HepG2 (cell line): ENCODE measurements around the gene THOC7. TPM values are rescaled to one million over a fixed set of nuclear protein-coding genes. Genes with fewer than 3 reads are reported as not detected.

Experiments used
- ATAC-seq: fragments of 200-7000 bp; cut with Tn5 transposase; 3 replicates; pipeline ENCODE4 v1.9.1; 2020; ENCODE audit warnings: mild to moderate bottlenecking, moderate library complexity
- BruUV-seq: library from RNA; stranded (reverse); fragments of 400-500 nt; replicated peaks from 2 replicates; lab custom pipeline; 2021; lab: Mats Ljungman, UMichigan
- CTCF ChIA-PET: fragments of 300-600 bp; formaldehyde crosslinking; extraction: SDS; loops from one replicate; lab custom pipeline; 2021; ENCODE audit warnings: low total read pairs, inconsistent platforms, low intra/inter-chr PET ratio; lab: Yijun Ruan, JAX
- POLR2A ChIA-PET: fragments of 350-600 bp; sonication (Branson Sonifier 250); formaldehyde crosslinking; loops from one replicate; lab custom pipeline; 2020; ENCODE audit warnings: antibody characterized with exemption, inconsistent platforms; lab: Yijun Ruan, JAX
- DNase-seq: peaks from one replicate; pipeline ENCODE4 v3.0.0-alpha.2; 2015; ENCODE audit warnings: low spot score
- FAIRE-seq: peaks from 3 replicates; lab custom pipeline; 2011; peaks lifted over from hg19 to GRCh38; lab: Jason Lieb, UNC
- H2AFZ ChIP-seq: one replicate; pipeline ENCODE4 v1.6.1; 2011; ENCODE audit warnings: low read length, inconsistent platforms
- H3K27ac ChIP-seq: fragments of 300-600 bp; 3 replicates; pipeline ENCODE4 v1.8.0; 2011; ENCODE audit warnings: mixed run types, mild to moderate bottlenecking, mixed read lengths, low read length, inconsistent platforms; ENCODE audit not compliant: insufficient read depth; ENCODE audit errors: extremely low read length
- H3K27me3 ChIP-seq, 2 experiments: fragments of 200-600 bp in 1 of 2; 2 replicates in 1 of 2; 3 replicates in 1 of 2; pipeline versions ENCODE4 v1.6.0 to v1.8.0; 2011; ENCODE audit warnings: low read length in 2 of 2, mild to moderate bottlenecking in 2 of 2, moderate library complexity in 2 of 2, inconsistent platforms in 1 of 2; ENCODE audit not compliant: insufficient read depth in 2 of 2, control insufficient read depth in 1 of 2
- H3K36me3 ChIP-seq, 2 experiments: fragments of 200-600 bp in 1 of 2; replicated peaks in 1 of 2; 2 replicates in 1 of 2; 3 replicates in 1 of 2; pipeline versions ENCODE4 v1.5.1 to v1.8.0; 2011; ENCODE audit warnings: low read length in 2 of 2, inconsistent platforms in 1 of 2; ENCODE audit not compliant: insufficient read depth in 2 of 2, control insufficient read depth in 1 of 2
- H3K4me1 ChIP-seq: 2 replicates; pipeline ENCODE4 v1.5.1; 2012; ENCODE audit warnings: low read length, inconsistent platforms; ENCODE audit not compliant: insufficient read depth
- H3K4me2 ChIP-seq: 2 replicates; pipeline ENCODE4 v1.6.0; 2011; ENCODE audit warnings: low read depth, low read length, inconsistent platforms
- H3K4me3 ChIP-seq, 3 experiments: fragments of 200-600 bp in 1 of 3; sonication (generic), shearing (Covaris generic) in 1 of 3; replicated peaks in 1 of 3; 2 replicates each; pipeline ENCODE4 v1.5.1; 2011 to 2016; ENCODE audit warnings: low read length in 3 of 3, inconsistent platforms in 2 of 3, low read depth in 2 of 3, mild to moderate bottlenecking in 2 of 3, control low read depth in 1 of 3, mixed read lengths in 1 of 3; ENCODE audit not compliant: insufficient read depth in 1 of 3
- H3K79me2 ChIP-seq: one replicate; pipeline ENCODE4 v1.6.1; 2011; ENCODE audit warnings: low read length, inconsistent platforms; ENCODE audit not compliant: insufficient read depth
- H3K9ac ChIP-seq: 2 replicates; pipeline ENCODE4 v1.6.0; 2011; ENCODE audit warnings: mild to moderate bottlenecking, low read depth, low read length, inconsistent platforms; ENCODE audit not compliant: insufficient read depth
- H3K9me3 ChIP-seq: 2 replicates; pipeline ENCODE4 v1.5.1; 2012; ENCODE audit warnings: mild to moderate bottlenecking, low read length
- H4K20me1 ChIP-seq: 2 replicates; pipeline ENCODE4 v1.6.0; 2011; ENCODE audit warnings: inconsistent platforms, mild to moderate bottlenecking, low read length, moderate library complexity; ENCODE audit not compliant: insufficient read depth
- ARHGAP35 ChIP-seq: sonication (generic); formaldehyde crosslinking; IDR thresholded peaks from 2 replicates; pipeline ENCODE4 v1.9.0; 2022; ENCODE audit warnings: mild to moderate bottlenecking, inconsistent platforms, moderate library complexity, missing genetic modification reagents, borderline replicate concordance
- CC2D1A ChIP-seq: sonication (generic); formaldehyde crosslinking; IDR thresholded peaks from 2 replicates; pipeline ENCODE4 v1.8.1; 2023; ENCODE audit warnings: mild to moderate bottlenecking, missing genetic modification reagents
- CEBPB ChIP-seq: IDR thresholded peaks from 2 replicates; pipeline ENCODE4 v1.6.1; 2011; ENCODE audit warnings: low read depth, low read length, improper control_type of control experiment, borderline replicate concordance
- CEBPG ChIP-seq: IDR thresholded peaks from 2 replicates; pipeline ENCODE4 v1.6.1; 2016
- E2F1 ChIP-seq: sonication (generic); formaldehyde crosslinking; IDR thresholded peaks from 2 replicates; pipeline ENCODE4 v1.5.0; 2020; ENCODE audit warnings: missing genetic modification reagents
- HNF4A ChIP-seq: sonication (generic); formaldehyde crosslinking; IDR thresholded peaks from 2 replicates; pipeline ENCODE4 v1.4.0; 2020; ENCODE audit warnings: missing genetic modification reagents
- MTERF4 ChIP-seq: sonication (generic); formaldehyde crosslinking; IDR thresholded peaks from 2 replicates; pipeline ENCODE4 v1.8.0; 2023; ENCODE audit warnings: mild to moderate bottlenecking, missing genetic modification reagents
- PLSCR1 ChIP-seq: sonication (generic); formaldehyde crosslinking; IDR thresholded peaks from 2 replicates; pipeline ENCODE4 v1.5.0; 2020; ENCODE audit warnings: missing genetic modification reagents, mild to moderate bottlenecking, borderline replicate concordance
- RFX1 ChIP-seq: fragments of 450-650 bp; IDR thresholded peaks from 2 replicates; pipeline ENCODE4 v1.6.1; 2017
- RFX3 ChIP-seq: IDR thresholded peaks from 2 replicates; pipeline ENCODE4 v1.6.1; 2016; ENCODE audit warnings: missing biosample characterization, missing genetic modification reagents
- RFX5 ChIP-seq: IDR thresholded peaks from 2 replicates; pipeline ENCODE4 v1.6.1; 2011; ENCODE audit warnings: low read depth, low read length, improper control_type of control experiment
- SAP130 ChIP-seq: IDR thresholded peaks from 2 replicates; pipeline ENCODE4 v1.6.1; 2016; ENCODE audit warnings: low read depth
- SOX5 ChIP-seq: IDR thresholded peaks from 2 replicates; pipeline ENCODE4 v1.6.1; 2016; ENCODE audit warnings: borderline replicate concordance
- SOX6 ChIP-seq, 2 experiments: fragments of 450-650 bp in 1 of 2; sonication (generic) in 1 of 2; formaldehyde crosslinking in 1 of 2; IDR thresholded peaks; 2 replicates each; pipeline versions ENCODE4 v1.4.0 to v1.6.1; 2017 to 2020; ENCODE audit warnings: antibody characterized with exemption in 1 of 2, mild to moderate bottlenecking in 1 of 2, missing genetic modification reagents in 1 of 2
- ZNF180 ChIP-seq: sonication (generic); formaldehyde crosslinking; IDR thresholded peaks from 2 replicates; pipeline ENCODE4 v1.4.0; 2020; ENCODE audit warnings: low read depth, missing genetic modification reagents, borderline replicate concordance
- ZNF253 ChIP-seq: sonication (generic); formaldehyde crosslinking; IDR thresholded peaks from 2 replicates; pipeline ENCODE4 v1.8.0; 2022; ENCODE audit warnings: mild to moderate bottlenecking, missing genetic modification reagents, borderline replicate concordance
- ZNF432 ChIP-seq: sonication (generic); formaldehyde crosslinking; IDR thresholded peaks from 2 replicates; pipeline ENCODE4 v1.5.0; 2020; ENCODE audit warnings: missing genetic modification reagents, mild to moderate bottlenecking, borderline replicate concordance
- ZNF530 ChIP-seq: sonication (generic); formaldehyde crosslinking; IDR thresholded peaks from 2 replicates; pipeline ENCODE4 v1.5.0; 2020; ENCODE audit warnings: low read depth, mild to moderate bottlenecking, missing genetic modification reagents
- ZNF576 ChIP-seq: sonication (generic); formaldehyde crosslinking; IDR thresholded peaks from 2 replicates; pipeline ENCODE4 v1.4.0; 2020; ENCODE audit warnings: mild to moderate bottlenecking, missing genetic modification reagents
- ZNF616 ChIP-seq: sonication (generic); formaldehyde crosslinking; IDR thresholded peaks from 2 replicates; pipeline ENCODE4 v1.5.0; 2020; ENCODE audit warnings: low read depth, mild to moderate bottlenecking, missing genetic modification reagents
- ZNF629 ChIP-seq: sonication (generic); formaldehyde crosslinking; conservative IDR thresholded peaks from 2 replicates; pipeline ENCODE4 v1.5.0; 2020; ENCODE audit warnings: missing genetic modification reagents
- ZNF724P ChIP-seq: sonication (generic); formaldehyde crosslinking; IDR thresholded peaks from 2 replicates; pipeline ENCODE4 v1.8.0; 2022; ENCODE audit warnings: missing genetic modification reagents, borderline replicate concordance
- ZSCAN25 ChIP-seq: sonication (generic); formaldehyde crosslinking; IDR thresholded peaks from 2 replicates; pipeline ENCODE4 v1.8.0; 2022; ENCODE audit warnings: mild to moderate bottlenecking, missing genetic modification reagents
- WGBS: methylation state at CpG from one replicate; pipeline ENCODE4 v1.1.6; 2017; ENCODE audit warnings: low lambda C conversion rate; 5-methylcytosine and 5-hydroxymethylcytosine counted together
- in situ Hi-C: cut with HindIII; loops from 2 replicates; pipeline ENCODE4 v1.10.0; 2017; ENCODE audit warnings: low pct_unique_long_range_greater_than_20kb; ENCODE audit not compliant: extremely low pct_ligation_motif_present
- intact Hi-C: fragments of 100-400 bp; cut with micrococcal nuclease; formaldehyde crosslinking; loops from one replicate; pipeline ENCODE4 v1.10.0; 2022; ENCODE audit not compliant: unreplicated experiment
- polyA plus RNA-seq, 8 experiments: library from polyadenylated mRNA; depleted of rRNA in 3 of 8; stranded (reverse) in 7 of 8; unstranded in 1 of 8; fragments of >200 nt; fragmentation: Illumina TruSeq in 4 of 8; extraction: Trizol in 4 of 8; gene quantifications; 2 replicates each; pipeline versions ENCODE4 v1.2.1 to v1.2.3, GENCODE V29; 2011 to 2016; ENCODE audit warnings: low read depth in 4 of 8, missing spikeins in 1 of 8, mixed read lengths in 1 of 8; ENCODE audit not compliant: insufficient read depth in 1 of 8
- total RNA-seq, 5 experiments: library from RNA; depleted of rRNA; stranded (reverse); fragments of >200 nt; fragmentation: Illumina TruSeq; extraction: Trizol; gene quantifications; 2 replicates each; pipeline ENCODE4 v1.2.3, GENCODE V29; 2016; ENCODE audit warnings: low read depth in 1 of 5

The THOC7 gene
- total and polyA plus RNA-seq, 2 of the 13 experiments (the other 11 are each of a cell fraction or from before 2014, with no cell fraction given) = 32.8 to 63.5 TPM

GRCh38 chr3:63814237-63814636, 49.4 kb downstream of the THOC7 start:
- peak; percentile 64 for DNase-seq
- Histone ChIP-seq H3K4me3 (no peak overlapping the region), H3K9me3 (no peaks in the 10 kb centered on the region), H3K9ac (no peak overlapping the region), H2AFZ (no peak overlapping the region), H3K27ac (no peak overlapping the region), H3K36me3 (no peaks in the 10 kb centered on the region), H3K4me2 (no peak overlapping the region), H3K27me3 (no peaks in the 10 kb centered on the region), H3K4me1 (peaks cover 19% of the 10 kb centered on the region), H4K20me1 (no peaks in the 10 kb centered on the region), H3K79me2 (no peaks in the 10 kb centered on the region)
- POLR2A ChIA-PET = no interaction called here
- BruUV-seq = no TSS peak
- intact Hi-C loops = no loop called here
- WGBS = 29% methylated on average over 3 of the region's 3 CpGs
- ATAC-seq = peak; percentile 49
- in situ Hi-C loops = loop anchor here (25.0 kb wide), 1 partner anchor 1177 kb away; no protein-coding TSS in a partner anchor
- CTCF ChIA-PET = no interaction called here
- FAIRE-seq = no peak
- TF ChIP-seq SOX5 (0 out of 2 replicates have a peak, but pooled peaks have one; percentile 11), SOX6 (IDR thresholded peaks at IDR 0.05) (no peak), SOX6 (CRISPR knock-in tag; IDR thresholded peaks at IDR 0.05) (peak; percentile 21; the same call in 1 of the 2 replicates), ZNF432 (no peak), ZNF253 (CRISPR knock-in tag) (no peak), RFX1 (peak; percentile 73), ZNF616 (no peak), HNF4A (CRISPR knock-in tag) (no peak), ZNF724P (CRISPR knock-in tag) (no peak), ZNF530 (CRISPR knock-in tag) (no peak), CEBPB (peak; percentile 91), E2F1 (CRISPR knock-in tag) (no peak), ZNF180 (no peak), ZSCAN25 (no peak), SAP130 (CRISPR knock-in tag) (no peak), RFX3 (peak; percentile 84), CC2D1A (no peak), ZNF576 (CRISPR knock-in tag) (no peak), ARHGAP35 (CRISPR knock-in tag) (no peak), RFX5 (peak; percentile 19; the same call in 1 of the 2 replicates), PLSCR1 (CRISPR knock-in tag) (no peak), MTERF4 (CRISPR knock-in tag) (no peak), ZNF629 (CRISPR knock-in tag) (no peak), CEBPG (peak; percentile 87)
